Myocyte (in vitro differentiated cells): ENCODE data around the gene KIF2B. TPM values are rescaled to one million over a fixed set of nuclear protein-coding genes. Genes with fewer than 3 reads are reported as not detected.
"Not testable (repeated sequence)": the region's sequence is repeated elsewhere in the genome, so short reads cannot be mapped to it uniquely, and the experiment has no call there.

ENCODE experiments used
- DNase-seq: peaks from one replicate; pipeline ENCODE4 v3.0.0-alpha.2; 2012; ENCODE audit warnings: low read depth
- polyA plus RNA-seq: library from polyadenylated mRNA; unstranded; fragments of >200 nt; gene quantifications from one replicate; pipeline ENCODE4 v1.2.1, GENCODE V29; 2012; ENCODE audit warnings: missing spikeins
- total RNA-seq: library from RNA; depleted of rRNA; stranded (reverse); fragments of >200 nt; gene quantifications from 2 replicates; pipeline ENCODE4 v1.2.3, GENCODE V29; 2014

Gene KIF2B
- not detected in 2 replicates for total RNA-seq
- not detected for polyA plus RNA-seq

GRCh38 chr17:53822764-53823163 lies at the start of gene KIF2B:
KIF2B (plus strand) TSS chr17:53822927; CDS start chr17:53823034, 107 bp downstream.
- DNase-seq: no peak

GRCh38 chr17:53780320-53780719 lies 42.4 kb upstream of the KIF2B start:
- peak; percentile 18 for DNase-seq

GRCh38 chr17:53791551-53791950 lies 31.2 kb upstream of the KIF2B start:
- no peak for DNase-seq

GRCh38 chr17:53792451-53792850 lies 30.3 kb upstream of the KIF2B start:
- no peak for DNase-seq

- peak; percentile 27 for DNase-seq
Measured at GRCh38 chr17:53792997-53793396, 29.7 kb upstream of the KIF2B start.

GRCh38 chr17:53794875-53795274 lies 27.9 kb upstream of the KIF2B start:
- DNase-seq: no peak

GRCh38 chr17:53796642-53797041 lies 26.1 kb upstream of the KIF2B start:
- DNase-seq: no peak

- DNase-seq: no peak
Measured at GRCh38 chr17:53797501-53797900, 25.2 kb upstream of the KIF2B start.

- no peak for DNase-seq
Measured at GRCh38 chr17:53804437-53804836, 18.3 kb upstream of the KIF2B start.

- DNase-seq: no peak
Measured at GRCh38 chr17:53806473-53806872, 16.3 kb upstream of the KIF2B start.

- no peak for DNase-seq
Measured at GRCh38 chr17:53807286-53807685, 15.4 kb upstream of the KIF2B start.

- DNase-seq: no peak
Measured at GRCh38 chr17:53818271-53818670, 4.5 kb upstream of the KIF2B start.

GRCh38 chr17:53818929-53819328 lies 3.8 kb upstream of the KIF2B start:
- DNase-seq: no peak

GRCh38 chr17:53819956-53820355 lies 2.8 kb upstream of the KIF2B start:
- DNase-seq: no peak

- DNase-seq: no peak
Measured at GRCh38 chr17:53823341-53824050, 769 bp downstream of the KIF2B start.

GRCh38 chr17:53834771-53835170 lies 12.0 kb downstream of the KIF2B start:
- DNase-seq: not testable (repeated sequence)

GRCh38 chr17:53837131-53837530 lies 14.4 kb downstream of the KIF2B start:
- DNase-seq: no peak

- DNase-seq: no peak
Measured at GRCh38 chr17:53844491-53845107, 21.9 kb downstream of the KIF2B start.

GRCh38 chr17:53871128-53871527 lies 48.4 kb downstream of the KIF2B start:
- not testable (repeated sequence) for DNase-seq
